Body of pancreas (tissue), 4 donors: Measurements from ENCODE around the gene WLS. TPM values are rescaled to one million over a fixed set of nuclear protein-coding genes. Genes with fewer than 3 reads are reported as not detected.
A peak's percentile ranks its signal among the peaks of the same experiment; 100 is the strongest.

Experiments used
- ATAC-seq: fragments of 150-250 bp; one replicate; pipeline ENCODE4 v1.9.1; 2016
- DNase-seq, 4 donors: peaks; one replicate each; pipeline ENCODE4 v3.0.0-alpha.2; 2019
- H3K27ac ChIP-seq, 4 donors: fragments of 200-600 bp; sonication (generic); 1 replicate in 3 of 4; 2 replicates in 1 of 4; pipeline versions ENCODE4 v1.5.1 to v1.6.1; 2016 to 2019; ENCODE audit warnings: mild to moderate bottlenecking in 1 of 4, mixed read lengths in 1 of 4, moderate library complexity in 1 of 4
- H3K27me3 ChIP-seq, 2 donors: fragments of 200-600 bp; sonication (generic); one replicate each; pipeline ENCODE4 v1.6.0; 2016; ENCODE audit warnings: mild to moderate bottlenecking in 1 of 2
- H3K36me3 ChIP-seq, 2 donors: fragments of 200-600 bp; sonication (generic); replicated peaks in 1 of 2; 2 replicates each; pipeline ENCODE4 v1.5.1; 2016; ENCODE audit warnings: low read depth in 2 of 2; ENCODE audit not compliant: insufficient read depth in 1 of 2
- H3K4me1 ChIP-seq: fragments of 200-600 bp; sonication (generic); one replicate; pipeline ENCODE4 v1.6.0; 2016
- H3K4me3 ChIP-seq, 2 donors: fragments of 200-600 bp; sonication (generic); 1 replicate in 1 of 2; 2 replicates in 1 of 2; pipeline ENCODE4 v1.5.1; 2016 to 2019
- H3K9me3 ChIP-seq, 3 donors: fragments of 200-600 bp; sonication (generic); 1 replicate in 2 of 3; 2 replicates in 1 of 3; pipeline ENCODE4 v1.5.1; 2016
- POLR2A ChIP-seq, 3 donors: fragments of 450-650 bp; IDR thresholded peaks; one replicate each; pipeline ENCODE4 v1.6.1; 2016; ENCODE audit warnings: antibody characterized with exemption in 3 of 3, mild to moderate bottlenecking in 2 of 3
- WGBS, 2 donors: methylation state at CpG; one replicate each; pipeline ENCODE4 v1.1.5; 2017; 5-methylcytosine and 5-hydroxymethylcytosine counted together
- intact Hi-C: fragments of 100-400 bp; cut with DNase I; formaldehyde crosslinking; loops from one replicate; pipeline ENCODE4 v1.15.1; 2023
- total RNA-seq, 2 donors: library from RNA; depleted of rRNA; stranded (reverse); fragments of >200 nt; gene quantifications; one replicate each; pipeline ENCODE4 v1.1.0, GENCODE V29; 2016
- TF ChIP-seq, protein P1 (sequence below), 7 experiments: fragments of 450-650 bp in 4 of 7; fragments of 200-600 bp in 3 of 7; sonication (generic) in 3 of 7; IDR thresholded peaks; one replicate each; pipeline ENCODE4 v1.5.1; 2016 to 2019; ENCODE audit warnings: antibody characterized with exemption in 7 of 7

Gene WLS
- total RNA-seq, 2 donors from 2014 or later = 39.6 to 73.4 TPM

DNA sequence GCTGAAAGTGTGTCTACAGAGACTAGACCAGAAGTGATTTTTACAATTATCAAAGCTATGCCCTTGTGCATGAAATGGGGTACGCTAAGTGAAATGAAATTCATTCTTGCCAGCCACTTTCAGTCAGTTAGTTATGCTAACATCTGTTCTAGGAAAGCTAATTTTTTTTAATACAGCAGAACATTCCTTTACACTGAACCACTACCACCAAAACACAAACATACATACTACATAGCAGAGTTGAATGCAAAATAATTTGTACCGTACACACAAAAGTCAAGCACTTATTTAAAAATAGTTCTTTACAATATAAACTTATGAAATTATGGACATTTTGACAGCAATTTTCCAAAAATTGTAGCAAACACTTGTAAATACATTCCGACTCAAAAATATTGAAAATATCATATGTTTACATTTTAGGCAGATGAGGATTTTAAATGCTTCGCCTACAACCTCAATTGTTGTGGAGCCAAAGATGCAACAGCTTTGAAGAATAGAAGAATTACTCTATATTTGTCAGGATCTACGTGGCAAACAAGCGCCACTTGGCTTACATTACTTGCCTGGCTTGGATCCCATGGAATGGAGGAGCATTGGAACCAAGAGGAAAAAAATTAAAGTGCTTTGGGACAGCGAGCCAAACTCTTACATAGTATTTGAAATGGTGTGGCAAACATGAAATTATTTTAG is 30.6 kb downstream of the WLS start:
- TF ChIP-seq, protein P1, sequence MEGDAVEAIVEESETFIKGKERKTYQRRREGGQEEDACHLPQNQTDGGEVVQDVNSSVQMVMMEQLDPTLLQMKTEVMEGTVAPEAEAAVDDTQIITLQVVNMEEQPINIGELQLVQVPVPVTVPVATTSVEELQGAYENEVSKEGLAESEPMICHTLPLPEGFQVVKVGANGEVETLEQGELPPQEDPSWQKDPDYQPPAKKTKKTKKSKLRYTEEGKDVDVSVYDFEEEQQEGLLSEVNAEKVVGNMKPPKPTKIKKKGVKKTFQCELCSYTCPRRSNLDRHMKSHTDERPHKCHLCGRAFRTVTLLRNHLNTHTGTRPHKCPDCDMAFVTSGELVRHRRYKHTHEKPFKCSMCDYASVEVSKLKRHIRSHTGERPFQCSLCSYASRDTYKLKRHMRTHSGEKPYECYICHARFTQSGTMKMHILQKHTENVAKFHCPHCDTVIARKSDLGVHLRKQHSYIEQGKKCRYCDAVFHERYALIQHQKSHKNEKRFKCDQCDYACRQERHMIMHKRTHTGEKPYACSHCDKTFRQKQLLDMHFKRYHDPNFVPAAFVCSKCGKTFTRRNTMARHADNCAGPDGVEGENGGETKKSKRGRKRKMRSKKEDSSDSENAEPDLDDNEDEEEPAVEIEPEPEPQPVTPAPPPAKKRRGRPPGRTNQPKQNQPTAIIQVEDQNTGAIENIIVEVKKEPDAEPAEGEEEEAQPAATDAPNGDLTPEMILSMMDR (IDR thresholded peaks at IDR 0.05) = no peak
- Histone ChIP-seq H3K4me3 (no peak overlapping the region), H3K27me3 (no peaks in the 10 kb centered on the region), H3K4me1 (peaks cover 89% of the 10 kb centered on the region), H3K36me3 (no peaks in the 10 kb centered on the region), H3K9me3 (no peaks in the 10 kb centered on the region), H3K27ac (no peak overlapping the region)
- DNase-seq (no peak), ATAC-seq (no peak)
- intact Hi-C loops = no loop called here
- 74 to 77% methylated on average over 7 of the region's 7 CpGs for WGBS, 2 donors

DNA sequence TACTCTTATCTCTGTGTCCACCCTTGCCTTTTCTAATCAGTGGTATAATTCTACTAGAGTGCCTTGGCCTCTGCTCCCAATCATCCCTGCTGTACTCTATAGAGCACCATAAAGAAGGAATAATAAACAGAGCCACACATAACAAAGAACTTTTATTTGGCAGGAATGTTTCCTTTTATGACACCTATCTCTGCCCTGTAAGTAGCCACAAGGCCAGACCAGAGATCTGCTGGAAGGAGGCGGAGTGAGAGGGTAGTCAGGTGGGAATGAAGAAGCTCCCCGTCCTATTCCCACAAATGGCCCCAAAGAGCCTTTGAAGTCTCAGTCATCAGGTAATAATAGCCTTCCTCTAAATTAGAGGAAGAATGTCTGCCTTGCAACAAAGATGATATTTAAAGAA is 32.7 kb downstream of the WLS start:
- ATAC-seq = no peak
- intact Hi-C loops = no loop called here

GRCh38 chr1:68198752-68199151 is 33.6 kb downstream of the WLS start:
- Histone ChIP-seq H3K9me3 (no peaks in the 10 kb centered on the region), H3K36me3 (no peaks in the 10 kb centered on the region), H3K27ac (peak overlapping the region; percentile 40 to 79 (median 76)), H3K4me1 (peaks cover 71% of the 10 kb centered on the region), H3K27me3 (no peaks in the 10 kb centered on the region), H3K4me3 (no peak overlapping the region)
- ATAC-seq = no peak
- intact Hi-C loops = no loop called here
- TF ChIP-seq, protein P1 (IDR thresholded peaks at IDR 0.05) = no peak
- no peak for TF ChIP-seq POLR2A (IDR thresholded peaks at IDR 0.05)
- WGBS, 2 donors = 18 to 20% methylated on average over 2 of the region's 2 CpGs
- no peak for DNase-seq

More for the DNA sequence above, 32.7 kb downstream of the WLS start:
- Histone ChIP-seq H3K9me3 (no peaks in the 10 kb centered on the region), H3K27ac (no peak overlapping the region), H3K4me1 (peaks cover 75% of the 10 kb centered on the region), H3K36me3 (no peaks in the 10 kb centered on the region), H3K4me3 (no peak overlapping the region), H3K27me3 (no peaks in the 10 kb centered on the region)
- no peak for DNase-seq
- TF ChIP-seq POLR2A (IDR thresholded peaks at IDR 0.05) = no peak
- TF ChIP-seq, protein P1 (IDR thresholded peaks at IDR 0.05) = no peak
- 76 to 82% methylated on average over 2 of the region's 2 CpGs for WGBS, 2 donors

DNA sequence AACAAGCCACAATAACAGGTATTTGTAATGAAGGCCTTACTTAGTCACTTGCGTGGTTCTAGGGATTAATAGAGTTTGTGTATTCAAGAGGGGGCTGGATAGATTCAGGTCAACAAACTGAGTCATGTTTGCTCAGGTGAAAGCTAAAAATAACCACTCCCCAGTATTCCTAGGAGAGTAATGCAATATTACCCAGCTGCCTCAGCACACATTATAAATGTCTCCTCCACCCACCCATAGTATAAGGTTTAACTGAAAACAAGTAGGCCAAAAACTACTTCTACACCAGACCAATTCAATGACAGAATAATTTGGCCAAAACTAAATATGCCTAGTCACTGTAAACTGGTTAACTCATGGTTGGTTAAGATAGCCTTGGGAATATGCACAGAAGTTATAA is 34.4 kb downstream of the WLS start:
- WGBS, 2 donors = 13 to 29% methylated on average over 1 of the region's 1 CpG
- no peaks in the 10 kb centered on the region for H3K36me3 ChIP-seq
- no peaks in the 10 kb centered on the region for H3K9me3 ChIP-seq
- H3K4me3 ChIP-seq = no peak overlapping the region
- H3K4me1 ChIP-seq = peaks cover 64% of the 10 kb centered on the region
- DNase-seq (peak in 3 of 4 donors; percentile 22 to 53 (median 24)), ATAC-seq (peak; percentile 94)
- peak overlapping the region; percentile 40 to 79 (median 76) for H3K27ac ChIP-seq
- intact Hi-C loops = no loop called here
- TF ChIP-seq, protein P1 (IDR thresholded peaks at IDR 0.05) = no peak
- TF ChIP-seq POLR2A (IDR thresholded peaks at IDR 0.05) = no peak
- H3K27me3 ChIP-seq = no peaks in the 10 kb centered on the region

DNA sequence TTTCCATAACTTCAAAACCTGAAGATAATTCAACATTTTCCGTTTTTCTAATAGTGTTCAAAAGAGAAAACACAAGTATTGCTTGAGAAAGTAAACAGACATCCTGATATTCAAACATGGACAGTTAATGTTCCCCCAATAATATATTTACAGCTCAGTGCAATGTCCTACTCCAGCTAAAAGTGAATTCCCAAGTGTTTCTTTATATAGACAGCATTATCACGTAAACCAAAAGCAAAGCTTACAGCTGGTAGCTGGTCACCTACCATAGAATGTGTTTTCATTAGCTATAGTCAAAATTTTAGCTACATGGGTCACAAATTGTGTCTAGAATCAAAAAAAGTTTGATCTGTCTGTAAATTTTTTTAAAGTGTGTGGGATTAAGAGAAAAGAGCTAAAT is 34.9 kb downstream of the WLS start:
- peaks cover 61% of the 10 kb centered on the region for H3K4me1 ChIP-seq
- intact Hi-C loops = no loop called here
- no peak for ATAC-seq

More for the DNA sequence above, 34.9 kb downstream of the WLS start:
- no peak for DNase-seq
- TF ChIP-seq, protein P1 (IDR thresholded peaks at IDR 0.05) = no peak
- TF ChIP-seq POLR2A (IDR thresholded peaks at IDR 0.05) = no peak
- no peaks in the 10 kb centered on the region for H3K9me3 ChIP-seq
- no peaks in the 10 kb centered on the region for H3K27me3 ChIP-seq
- no peak overlapping the region for H3K4me3 ChIP-seq
- whole genome bisulfite sequencing, 2 donors = 30 to 40% methylated on average over 2 of the region's 2 CpGs
- H3K36me3 ChIP-seq = no peaks in the 10 kb centered on the region
- H3K27ac ChIP-seq = peak overlapping the region; percentile 40 to 79 (median 76)
